Measurements from ENCODE around the gene ACSM6. TPM values are rescaled to one million over a fixed set of nuclear protein-coding genes. Genes with fewer than 3 reads are reported as not detected.

The ACSM6 gene, protein sequence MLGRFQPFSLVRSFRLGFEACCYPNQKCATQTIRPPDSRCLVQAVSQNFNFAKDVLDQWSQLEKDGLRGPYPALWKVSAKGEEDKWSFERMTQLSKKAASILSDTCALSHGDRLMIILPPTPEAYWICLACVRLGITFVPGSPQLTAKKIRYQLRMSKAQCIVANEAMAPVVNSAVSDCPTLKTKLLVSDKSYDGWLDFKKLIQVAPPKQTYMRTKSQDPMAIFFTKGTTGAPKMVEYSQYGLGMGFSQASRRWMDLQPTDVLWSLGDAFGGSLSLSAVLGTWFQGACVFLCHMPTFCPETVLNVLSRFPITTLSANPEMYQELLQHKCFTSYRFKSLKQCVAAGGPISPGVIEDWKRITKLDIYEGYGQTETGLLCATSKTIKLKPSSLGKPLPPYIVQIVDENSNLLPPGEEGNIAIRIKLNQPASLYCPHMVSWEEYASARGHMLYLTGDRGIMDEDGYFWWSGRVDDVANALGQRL
- total RNA-seq (not detected), total RNA-seq (0 to 0.09 (median 0) reads per million in 172 experiments)
- not detected for polyA plus RNA-seq (2013, experiment 1 of 2)
- polyA plus RNA-seq (2013, experiment 2 of 2) = not detected

DNA sequence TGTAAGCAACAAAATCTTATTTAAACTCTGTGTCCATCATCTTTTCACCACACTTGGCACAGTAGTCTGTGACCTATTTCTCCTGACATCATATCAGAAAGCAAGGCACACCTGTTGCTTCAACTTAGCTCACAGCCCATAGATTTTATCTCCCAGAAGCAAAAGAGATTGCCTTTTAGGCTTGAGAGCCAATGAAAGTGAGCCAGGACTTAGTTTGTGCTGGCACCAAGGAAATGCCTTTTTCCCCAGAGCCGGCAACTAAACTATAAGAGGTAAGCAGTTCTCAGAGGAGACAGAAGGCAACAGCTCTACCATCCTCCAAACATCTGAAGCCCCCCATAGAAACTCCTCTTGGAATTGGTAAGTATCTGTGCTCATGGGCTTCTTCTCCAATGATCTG lies at the start of gene ACSM6:
ACSM6 (plus strand) TSS at position 295 of the 400 bp plus-strand sequence. CDS start 248 bp downstream, outside the sequence.
- Mint-ChIP-seq H3K27ac (no peak within 1 kb of the TSS), H3K36me3 (ENCODE audit: low read depth) (no peaks in the 10 kb centered on the region), H3K4me3 (no peak within 1 kb of the TSS), H3K4me1 (ENCODE audit: low read depth) (no peaks in the 10 kb centered on the region), H3K9me3 (no peaks in the 10 kb centered on the region), H3K27me3 (peaks cover 5% of the 10 kb centered on the region)
- intact Hi-C loops (cut with DNase I, micrococcal nuclease) = no loop called here
- H3K27me3 ChIP-seq (ENCODE audit: control insufficient read depth in 1 of 2, insufficient read depth in 2 of 2, low read length in 2 of 2) = no peaks in the 10 kb centered on the region
- peaks cover 0 to 5% of the 10 kb centered on the region in 2 experiments for H3K9me3 ChIP-seq (ENCODE audit: control insufficient read depth in 1 of 2, insufficient read depth in 1 of 2, low read length in 2 of 2)
- H3K4me1 ChIP-seq (ENCODE audit: insufficient read depth, low read length) = no peaks in the 10 kb centered on the region
- TF ChIP-seq, protein P1, sequence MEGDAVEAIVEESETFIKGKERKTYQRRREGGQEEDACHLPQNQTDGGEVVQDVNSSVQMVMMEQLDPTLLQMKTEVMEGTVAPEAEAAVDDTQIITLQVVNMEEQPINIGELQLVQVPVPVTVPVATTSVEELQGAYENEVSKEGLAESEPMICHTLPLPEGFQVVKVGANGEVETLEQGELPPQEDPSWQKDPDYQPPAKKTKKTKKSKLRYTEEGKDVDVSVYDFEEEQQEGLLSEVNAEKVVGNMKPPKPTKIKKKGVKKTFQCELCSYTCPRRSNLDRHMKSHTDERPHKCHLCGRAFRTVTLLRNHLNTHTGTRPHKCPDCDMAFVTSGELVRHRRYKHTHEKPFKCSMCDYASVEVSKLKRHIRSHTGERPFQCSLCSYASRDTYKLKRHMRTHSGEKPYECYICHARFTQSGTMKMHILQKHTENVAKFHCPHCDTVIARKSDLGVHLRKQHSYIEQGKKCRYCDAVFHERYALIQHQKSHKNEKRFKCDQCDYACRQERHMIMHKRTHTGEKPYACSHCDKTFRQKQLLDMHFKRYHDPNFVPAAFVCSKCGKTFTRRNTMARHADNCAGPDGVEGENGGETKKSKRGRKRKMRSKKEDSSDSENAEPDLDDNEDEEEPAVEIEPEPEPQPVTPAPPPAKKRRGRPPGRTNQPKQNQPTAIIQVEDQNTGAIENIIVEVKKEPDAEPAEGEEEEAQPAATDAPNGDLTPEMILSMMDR (IDR thresholded peaks at IDR 0.05) = no peak
- no peak for DNase-seq
- no peak within 1 kb of the TSS for H3K4me3 ChIP-seq (ENCODE audit: low read length)
- no peaks in the 10 kb centered on the region for H3K36me3 ChIP-seq (ENCODE audit: insufficient read depth, low read length)
- ATAC-seq (ENCODE audit: poor library complexity) = no peak
- POLR2A ChIA-PET = no interaction called here
- no peak within 1 kb of the TSS for H3K27ac ChIP-seq (ENCODE audit: low read depth in 1 of 2, low read length in 2 of 2)
- CTCF ChIA-PET = no interaction called here

DNA sequence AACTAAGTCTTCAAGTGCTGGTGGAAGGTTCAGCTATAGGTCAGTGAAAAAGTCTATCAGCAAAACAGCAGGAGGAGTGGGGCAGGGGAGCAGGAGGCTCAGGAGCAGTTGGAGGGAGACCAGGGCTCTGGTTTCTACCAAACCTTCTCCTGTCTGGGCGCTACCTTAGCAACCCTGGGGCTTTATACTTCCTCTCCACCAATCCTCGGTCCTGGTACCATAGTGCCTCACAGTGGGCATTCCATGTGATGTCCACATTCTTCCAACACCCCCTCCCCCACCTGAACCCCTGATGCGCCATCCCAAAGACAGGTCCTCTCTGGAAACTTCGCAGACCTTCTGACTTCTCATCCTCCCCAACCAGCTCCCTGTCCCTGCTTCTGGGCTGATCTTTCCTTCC lies 25.3 kb upstream of the ACSM6 start:
- DNase-seq (no peak), ATAC-seq (ENCODE audit: poor library complexity) (no peak)
- H3K27me3 ChIP-seq (ENCODE audit: control insufficient read depth in 1 of 2, insufficient read depth in 2 of 2, low read length in 2 of 2) = no peaks in the 10 kb centered on the region
- Mint-ChIP-seq H3K4me1 (ENCODE audit: low read depth) (no peaks in the 10 kb centered on the region), H3K9me3 (peaks cover 2% of the 10 kb centered on the region), H3K4me3 (no peak overlapping the region), H3K27me3 (no peaks in the 10 kb centered on the region), H3K27ac (no peak overlapping the region), H3K36me3 (ENCODE audit: low read depth) (no peaks in the 10 kb centered on the region)
- H3K36me3 ChIP-seq (ENCODE audit: insufficient read depth, low read length) = no peaks in the 10 kb centered on the region
- ChIA-PET POLR2A (no interaction called here), CTCF (no interaction called here)
- peaks cover 0 to 4% of the 10 kb centered on the region in 2 experiments for H3K9me3 ChIP-seq (ENCODE audit: control insufficient read depth in 1 of 2, insufficient read depth in 1 of 2, low read length in 2 of 2)
- intact Hi-C loops (cut with DNase I, micrococcal nuclease) = no loop called here
- no peak overlapping the region for H3K27ac ChIP-seq (ENCODE audit: low read depth in 1 of 2, low read length in 2 of 2)
- H3K4me1 ChIP-seq (ENCODE audit: insufficient read depth, low read length) = no peaks in the 10 kb centered on the region
- H3K4me3 ChIP-seq (ENCODE audit: low read length) = no peak overlapping the region
- TF ChIP-seq, protein P1 (IDR thresholded peaks at IDR 0.05) = no peak

DNA sequence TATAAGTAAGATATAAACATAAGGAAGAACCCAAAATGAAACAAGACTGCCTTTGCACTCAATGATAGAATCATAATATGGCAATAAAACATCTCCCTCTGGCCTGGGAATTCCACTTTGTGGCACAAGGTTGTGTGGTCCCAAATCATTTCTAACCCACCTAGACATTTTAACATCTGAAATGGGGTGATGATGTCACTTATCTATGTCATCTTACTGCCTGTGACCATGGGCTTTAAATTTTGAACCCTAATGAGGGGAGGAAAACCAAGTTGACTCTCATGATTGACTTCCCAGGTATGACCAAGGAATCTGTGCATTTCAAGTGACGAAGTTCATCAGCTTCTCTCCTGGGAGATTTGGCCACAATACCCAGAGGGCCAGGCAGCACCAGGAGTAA lies 24.5 kb upstream of the ACSM6 start:
- Mint-ChIP-seq H3K4me3 (no peak overlapping the region), H3K4me1 (ENCODE audit: low read depth) (no peaks in the 10 kb centered on the region), H3K27ac (no peak overlapping the region), H3K27me3 (no peaks in the 10 kb centered on the region), H3K36me3 (ENCODE audit: low read depth) (no peaks in the 10 kb centered on the region), H3K9me3 (no peaks in the 10 kb centered on the region)
- Histone ChIP-seq H3K4me1 (ENCODE audit: insufficient read depth, low read length) (no peaks in the 10 kb centered on the region), H3K4me3 (ENCODE audit: low read length) (no peak overlapping the region), H3K27ac (ENCODE audit: low read depth in 1 of 2, low read length in 2 of 2) (no peak overlapping the region), H3K27me3 (ENCODE audit: control insufficient read depth in 1 of 2, insufficient read depth in 2 of 2, low read length in 2 of 2) (no peaks in the 10 kb centered on the region), H3K36me3 (ENCODE audit: insufficient read depth, low read length) (no peaks in the 10 kb centered on the region), H3K9me3 (ENCODE audit: control insufficient read depth in 1 of 2, insufficient read depth in 1 of 2, low read length in 2 of 2) (peaks cover 0 to 4% of the 10 kb centered on the region in 2 experiments)
- ATAC-seq (ENCODE audit: poor library complexity) = no peak
- TF ChIP-seq, protein P1 (IDR thresholded peaks at IDR 0.05) = no peak
- intact Hi-C loops (cut with DNase I, micrococcal nuclease) = no loop called here
- DNase-seq = no peak
- ChIA-PET CTCF (no interaction called here), POLR2A (no interaction called here)
